H1 (cell line): ENCODE measurements around the gene ZNF575. TPM values are rescaled to one million over a fixed set of nuclear protein-coding genes. Genes with fewer than 3 reads are reported as not detected.

Source experiments
- CTCF ChIA-PET: fragments of 300-600 bp; sonication (Branson Sonifier 250); formaldehyde crosslinking; loops from one replicate; lab custom pipeline; 2021; ENCODE audit not compliant: partially characterized antibody; lab: Charles Lee
- POLR2A ChIA-PET: fragments of 300-600 bp; sonication (Branson Sonifier 250); formaldehyde crosslinking; loops from one replicate; lab custom pipeline; 2021; ENCODE audit warnings: inconsistent platforms; ENCODE audit not compliant: partially characterized antibody; lab: Charles Lee
- DNase-seq, 2 experiments: peaks; one replicate each; pipeline versions ENCODE4 v3.0.0 to v3.0.0-alpha.2; 2010 to 2022; ENCODE audit warnings: low spot score in 2 of 2, low read depth in 1 of 2, mixed read lengths in 1 of 2
- FAIRE-seq: peaks from 2 replicates; lab custom pipeline; 2011; peaks lifted over from hg19 to GRCh38; lab: Jason Lieb, UNC
- H2AFZ ChIP-seq: 2 replicates; pipeline ENCODE4 v1.8.1; 2012; ENCODE audit warnings: low read length, inconsistent platforms
- H2AK5ac ChIP-seq: 2 replicates; pipeline ENCODE4 v1.6.1; 2013; ENCODE audit warnings: low read depth, low read length
- H2BK120ac ChIP-seq: replicated peaks from 2 replicates; pipeline ENCODE3; 2013; ENCODE audit warnings: low read depth, low read length, inconsistent platforms
- H2BK12ac ChIP-seq: 2 replicates; pipeline ENCODE4 v1.6.1; 2013; ENCODE audit warnings: low read depth, low read length
- H2BK15ac ChIP-seq: 2 replicates; pipeline ENCODE4 v1.6.1; 2013; ENCODE audit warnings: low read length
- H2BK20ac ChIP-seq: 2 replicates; pipeline ENCODE4 v1.6.1; 2013; ENCODE audit warnings: low read length
- H2BK5ac ChIP-seq: 2 replicates; pipeline ENCODE4 v1.6.1; 2013; ENCODE audit warnings: low read depth, low read length
- H3K14ac ChIP-seq: 2 replicates; pipeline ENCODE4 v1.6.1; 2013; ENCODE audit warnings: inconsistent platforms; ENCODE audit not compliant: insufficient read length
- H3K18ac ChIP-seq: 2 replicates; pipeline ENCODE4 v1.6.1; 2013; ENCODE audit warnings: low read length; ENCODE audit errors: extremely low read depth
- H3K23ac ChIP-seq: 2 replicates; pipeline ENCODE4 v1.6.1; 2013; ENCODE audit warnings: inconsistent platforms; ENCODE audit not compliant: insufficient read length
- H3K23me2 ChIP-seq: 2 replicates; pipeline ENCODE4 v1.6.1; 2013; ENCODE audit warnings: low read depth, low read length
- H3K27ac ChIP-seq: 2 replicates; pipeline ENCODE4 v1.6.1; 2011; ENCODE audit warnings: low read depth, low read length, inconsistent platforms
- H3K27me3 ChIP-seq, 4 experiments: replicated peaks in 1 of 4; 1 replicate in 1 of 4; 2 replicates in 3 of 4; pipeline versions ENCODE4 v1.6.1 to v1.8.1; 2011 to 2013; ENCODE audit warnings: low read length in 3 of 4, mild to moderate bottlenecking in 3 of 4, inconsistent platforms in 2 of 4, mixed read lengths in 2 of 4, moderate library complexity in 1 of 4; ENCODE audit not compliant: control insufficient read depth in 3 of 4, insufficient read depth in 3 of 4; ENCODE audit errors: extremely low read depth in 1 of 4
- H3K36me3 ChIP-seq, 4 experiments: 2 replicates each; pipeline versions ENCODE4 v1.6.1 to v1.8.1; 2011 to 2013; ENCODE audit warnings: mild to moderate bottlenecking in 4 of 4, low read length in 3 of 4, moderate library complexity in 2 of 4, control low read depth in 1 of 4, inconsistent platforms in 1 of 4; ENCODE audit not compliant: insufficient read depth in 4 of 4, control insufficient read depth in 2 of 4
- H3K4ac ChIP-seq: replicated peaks from 2 replicates; pipeline ENCODE3; 2013; ENCODE audit warnings: low read length, low read depth, mixed read lengths, inconsistent platforms; ENCODE audit not compliant: insufficient read length
- H3K4me1 ChIP-seq, 4 experiments: replicated peaks in 1 of 4; 1 replicate in 1 of 4; 2 replicates in 3 of 4; pipeline versions ENCODE4 v1.6.1 to v1.8.1; 2011 to 2013; ENCODE audit warnings: low read length in 3 of 4, inconsistent platforms in 2 of 4, mixed read lengths in 1 of 4; ENCODE audit not compliant: insufficient read depth in 4 of 4, control insufficient read depth in 3 of 4
- H3K4me2 ChIP-seq, 2 experiments: 2 replicates each; pipeline versions ENCODE4 v1.6.1 to v1.8.1; 2011 to 2013; ENCODE audit warnings: low read depth in 2 of 2, low read length in 2 of 2, control low read depth in 1 of 2, inconsistent platforms in 1 of 2, mild to moderate bottlenecking in 1 of 2; ENCODE audit not compliant: insufficient read depth in 1 of 2
- H3K4me3 ChIP-seq, 4 experiments: fragments of 200-600, 300-600 bp in 1 of 4; sonication (generic), shearing (Covaris generic), sonication (Bioruptor Twin) in 1 of 4; 2 replicates each; pipeline versions ENCODE4 v1.5.1 to v1.8.1; 2011 to 2016; ENCODE audit warnings: low read length in 4 of 4, low read depth in 3 of 4, control low read depth in 2 of 4, inconsistent platforms in 2 of 4, mild to moderate bottlenecking in 2 of 4, mixed read lengths in 1 of 4, moderate library complexity in 1 of 4; ENCODE audit not compliant: insufficient read depth in 2 of 4; ENCODE audit errors: extremely low read depth in 1 of 4
- H3K56ac ChIP-seq: replicated peaks from 2 replicates; pipeline ENCODE3; 2013; ENCODE audit warnings: low read depth, mild to moderate bottlenecking, mixed read lengths, low read length, inconsistent platforms; ENCODE audit not compliant: insufficient read length
- H3K79me1 ChIP-seq: 2 replicates; pipeline ENCODE4 v1.6.1; 2013; ENCODE audit warnings: low read depth, low read length, control low read depth
- H3K79me2 ChIP-seq, 2 experiments: 2 replicates each; pipeline versions ENCODE4 v1.6.1 to v1.8.1; 2012 to 2013; ENCODE audit warnings: low read length in 2 of 2, mild to moderate bottlenecking in 2 of 2, inconsistent platforms in 1 of 2; ENCODE audit not compliant: insufficient read depth in 2 of 2, control insufficient read depth in 1 of 2
- H3K9ac ChIP-seq, 4 experiments: replicated peaks in 1 of 4; 1 replicate in 1 of 4; 2 replicates in 3 of 4; pipeline versions ENCODE4 v1.6.1 to v1.8.1; 2011 to 2013; ENCODE audit warnings: low read depth in 3 of 4, low read length in 3 of 4, control low read depth in 2 of 4, mild to moderate bottlenecking in 2 of 4, moderate library complexity in 2 of 4, inconsistent platforms in 1 of 4; ENCODE audit errors: extremely low read depth in 1 of 4
- H3K9me3 ChIP-seq, 2 experiments: 2 replicates each; pipeline versions ENCODE4 v1.6.1 to v1.8.1; 2012 to 2013; ENCODE audit warnings: mild to moderate bottlenecking in 2 of 2, moderate library complexity in 2 of 2, control low read depth in 1 of 2, inconsistent platforms in 1 of 2, low read depth in 1 of 2, low read length in 1 of 2, mixed read lengths in 1 of 2; ENCODE audit not compliant: insufficient read depth in 2 of 2
- H4K20me1 ChIP-seq, 2 experiments: replicated peaks in 1 of 2; 2 replicates each; pipeline versions ENCODE3 to v1.8.1; 2011 to 2013; ENCODE audit warnings: inconsistent platforms in 2 of 2, low read length in 2 of 2, mild to moderate bottlenecking in 1 of 2; ENCODE audit not compliant: insufficient read depth in 2 of 2, control insufficient read depth in 1 of 2
- H4K5ac ChIP-seq: 2 replicates; pipeline ENCODE4 v1.6.1; 2013; ENCODE audit warnings: low read length, low read depth, mixed read lengths, inconsistent platforms; ENCODE audit not compliant: insufficient read length
- H4K8ac ChIP-seq: 2 replicates; pipeline ENCODE4 v1.8.0; 2013; ENCODE audit warnings: mild to moderate bottlenecking, moderate library complexity, low read length, inconsistent platforms; ENCODE audit not compliant: insufficient read depth; ENCODE audit errors: extremely low read depth
- H4K91ac ChIP-seq: replicated peaks from 2 replicates; pipeline ENCODE3; 2013; ENCODE audit warnings: low read length, mixed read lengths, inconsistent platforms; ENCODE audit not compliant: insufficient read length
- BCL11A ChIP-seq, 2 experiments: IDR thresholded peaks; one replicate each; pipeline ENCODE4 v1.6.1; 2011; ENCODE audit warnings: low read depth in 2 of 2, low read length in 2 of 2, mild to moderate bottlenecking in 2 of 2
- BRCA1 ChIP-seq: IDR thresholded peaks from 2 replicates; pipeline ENCODE4 v1.6.1; 2012; ENCODE audit warnings: low read depth, low read length, improper control_type of control experiment
- CHD1 ChIP-seq: IDR thresholded peaks from 2 replicates; pipeline ENCODE4 v1.6.1; 2012; ENCODE audit warnings: low read depth, low read length, improper control_type of control experiment
- EGR1 ChIP-seq: IDR thresholded peaks from 2 replicates; pipeline ENCODE4 v1.6.1; 2011; ENCODE audit warnings: low read depth, low read length, borderline replicate concordance
- KDM1A ChIP-seq: fragments of 200-600, 300-600 bp; sonication (generic); IDR thresholded peaks from 2 replicates; pipeline ENCODE4 v1.7.1; 2016; ENCODE audit warnings: mild to moderate bottlenecking, low read length, borderline replicate concordance
- NANOG ChIP-seq: IDR thresholded peaks from 2 replicates; pipeline ENCODE4 v1.6.1; 2011; ENCODE audit warnings: low read length, low read depth, mild to moderate bottlenecking, inconsistent platforms; ENCODE audit not compliant: insufficient read depth, poor library complexity, severe bottlenecking
- POLR2AphosphoS5 ChIP-seq: IDR thresholded peaks from 2 replicates; pipeline ENCODE4 v1.6.1; 2011; ENCODE audit warnings: low read depth, low read length
- POU5F1 ChIP-seq: IDR thresholded peaks from 2 replicates; pipeline ENCODE4 v1.6.1; 2011; ENCODE audit warnings: low read depth, mild to moderate bottlenecking, low read length, moderate library complexity
- RNF2 ChIP-seq: fragments of 200-900, 300-1000 bp; sonication (generic); IDR thresholded peaks from 2 replicates; pipeline ENCODE4 v1.7.1; 2016; ENCODE audit warnings: borderline replicate concordance, low read depth, mild to moderate bottlenecking, antibody characterized with exemption, low read length; ENCODE audit not compliant: poor library complexity, severe bottlenecking; ENCODE audit errors: missing control alignments
- SIN3A ChIP-seq, 2 experiments: IDR thresholded peaks in 1 of 2; conservative IDR thresholded peaks in 1 of 2; 2 replicates each; pipeline ENCODE4 v1.6.1; 2011 to 2012; ENCODE audit warnings: low read length in 2 of 2, improper control_type of control experiment in 1 of 2, low read depth in 1 of 2, mild to moderate bottlenecking in 1 of 2
- TBP ChIP-seq: IDR thresholded peaks from 2 replicates; pipeline ENCODE4 v1.6.1; 2011; ENCODE audit warnings: low read depth, low read length, improper control_type of control experiment
- WGBS, 2 experiments: shearing (Covaris generic) in 1 of 2; methylation state at CpG; one replicate each; pipeline versions ENCODE4 v1.1.6 to v1.1.7; 2013 to 2015; ENCODE audit warnings: low lambda C conversion rate in 2 of 2, mixed read lengths in 2 of 2, inconsistent platforms in 1 of 2, low coverage in 1 of 2, missing lambda C conversion rate in 1 of 2; ENCODE audit not compliant: insufficient replicate concordance in 2 of 2, insufficient coverage in 1 of 2, insufficient read length in 1 of 2; ENCODE audit errors: extremely low coverage in 1 of 2, missing lambda C conversion rate in 1 of 2; 5-methylcytosine and 5-hydroxymethylcytosine counted together
- polyA plus RNA-seq, 7 experiments: library from polyadenylated mRNA; depleted of rRNA in 3 of 7; stranded (reverse) in 5 of 7; unstranded in 2 of 7; fragments of >200 nt in 5 of 7; fragments of 200-250 nt in 2 of 7; gene quantifications; 1 replicate in 5 of 7; 2 replicates in 1 of 7; 4 replicates in 1 of 7; pipeline versions ENCODE4 v1.2.1 to v1.2.3, GENCODE V29; 2011 to 2013; ENCODE audit warnings: missing spikeins in 2 of 7, mixed read lengths in 2 of 7
- total RNA-seq: library from RNA; stranded (reverse); fragmentation: NEBNext Ultra II Directional; extraction: Animal tissue kit (Norgen Biotek cat#: 25700); gene quantifications from 2 replicates; pipeline ENCODE4 v1.2.1, GENCODE V29; 2021

Gene ZNF575
- total and polyA plus RNA-seq, 2 of the 8 experiments (the other 6 are each of a cell fraction or from before 2014, with no cell fraction given) = 0.05 TPM; not detected in 1

- H3K4me1 ChIP-seq = peaks cover 0 to 6% (median 0%) of the 10 kb centered on the region in 4 experiments; a peak in 1 of 7 replicates
- H2AFZ ChIP-seq = peak overlapping the region; percentile 65; the same call in 1 of the 2 replicates
- no peaks in the 10 kb centered on the region for H3K9me3 ChIP-seq
- H4K8ac ChIP-seq = peak overlapping the region; percentile 82
- H3K79me2 ChIP-seq = no peaks in the 10 kb centered on the region
- DNase-seq = peak; percentile 43 to 83
- H3K4me2 ChIP-seq = peak overlapping the region; percentile 74 to 91
- no peak for FAIRE-seq
- peaks cover 0 to 4% (median 1%) of the 10 kb centered on the region in 4 experiments; a peak in 1 of 8 replicates for H3K36me3 ChIP-seq
- peaks cover 0 to 2% of the 10 kb centered on the region in 2 experiments for H4K20me1 ChIP-seq
- no peak overlapping the region for H2AK5ac ChIP-seq
- H3K23me2 ChIP-seq = peaks cover 18% of the 10 kb centered on the region; the same call in 1 of the 2 replicates
- peak overlapping the region; percentile 60 for H4K91ac ChIP-seq
- H3K9ac ChIP-seq = peak overlapping the region in 3 of 4 experiments; percentile 5 to 65 (median 49); a peak in 5 of 7 replicates
- no peak overlapping the region for H3K14ac ChIP-seq
- H2BK20ac ChIP-seq = no peak overlapping the region
- no peak overlapping the region for H2BK15ac ChIP-seq
- H3K27ac ChIP-seq = no peak overlapping the region
- no peak overlapping the region for H4K5ac ChIP-seq
- H2BK120ac ChIP-seq = no peak overlapping the region
- POLR2A ChIA-PET = interaction anchor here (0.7 to 1.4 kb wide), 9 partner anchors 9 to 41 kb away, joined by 3 to 6 read pairs (median 3); no protein-coding TSS in a partner anchor
- H3K56ac ChIP-seq = no peak overlapping the region
- H2BK12ac ChIP-seq = peak overlapping the region; percentile 84; the same call in 1 of the 2 replicates
- CTCF ChIA-PET = interaction anchor here (0.7 to 1.4 kb wide), 11 partner anchors 18 to 92 kb away, joined by 3 to 6 read pairs (median 3); partner anchors contain the start of gene LYPD3
- peak overlapping the region; percentile 65 to 70 (median 68) for H3K4me3 ChIP-seq
- peak overlapping the region; percentile 49; the same call in 1 of the 2 replicates for H2BK5ac ChIP-seq
- no peaks in the 10 kb centered on the region for H3K79me1 ChIP-seq
- H3K27me3 ChIP-seq = peaks cover 3 to 16% (median 14%) of the 10 kb centered on the region in 4 experiments
- WGBS, 2 experiments = 7% methylated on average over 42 of the region's 43 CpGs; no CpG with 5 or more reads in 1 of the 2 experiments
- peak overlapping the region; percentile 90 for H3K18ac ChIP-seq
- no peak overlapping the region for H3K4ac ChIP-seq
- no peak overlapping the region for H3K23ac ChIP-seq
- TF ChIP-seq EGR1 (no peak), KDM1A (no peak), TBP (peak; percentile 1; the same call in 1 of the 2 replicates), BCL11A (IDR thresholded peaks at IDR 0.05; ENCODE audit: low read depth in 2 of 2, low read length in 2 of 2) (no peak), POLR2AphosphoS5 (peak; percentile 36; the same call in 1 of the 2 replicates), POU5F1 (no peak), NANOG (no peak), SIN3A (conservative IDR thresholded peaks at IDR 0.05 in 1 of 2, IDR thresholded peaks at IDR 0.05 in 1 of 2; ENCODE audit: low read depth in 1 of 2, low read length in 2 of 2) (no peak; a peak in 1 of 4 replicates), RNF2 (no peak), BRCA1 (no peak), CHD1 (no peak)
Measured at GRCh38 chr19:43501661-43502418, 31.1 kb upstream of the ZNF575 start.
